ENCODE results near the gene PHF24. TPM values are rescaled to one million over a fixed set of nuclear protein-coding genes. Genes with fewer than 3 reads are reported as not detected.

Gene PHF24
- total RNA-seq, 2 experiments from 2014 or later = 0.23 to 0.30 TPM

GRCh38 chr9:35029852-35030251 is 71.8 kb downstream of the PHF24 start:
- no peak overlapping the region for H3K4me3 Mint-ChIP-seq
- no peak overlapping the region for H3K27ac Mint-ChIP-seq
- DNase-seq = no peak
- no peaks in the 10 kb centered on the region for H3K27me3 Mint-ChIP-seq
- no peaks in the 10 kb centered on the region for H3K4me1 Mint-ChIP-seq
- H3K36me3 Mint-ChIP-seq = peaks cover 1% of the 10 kb centered on the region
- no peaks in the 10 kb centered on the region for H3K9me3 Mint-ChIP-seq

Other genes with a start within 250 kb of the PHF24 start
- not detected for gene CCL21, start 248.1 kb upstream of the PHF24 start, total RNA-seq
- 1 to 10 TPM; 7.6 to 8.1 TPM for gene DNAJB5, start 31.5 kb downstream of the PHF24 start, total RNA-seq
- gene VCP, start 114.3 kb downstream of the PHF24 start, total RNA-seq = 100 to 1,000 TPM; 264 to 289 TPM
- 100 to 1,000 TPM in 1 of 2 experiments, 10 to 100 TPM in 1; 92.8 to 113 TPM for gene FANCG, start 121.7 kb downstream of the PHF24 start, total RNA-seq
- gene PIGO, start 138.3 kb downstream of the PHF24 start, total RNA-seq = 10 to 100 TPM; 24.3 to 25.4 TPM
- 100 to 1,000 TPM; 260 to 271 TPM for gene STOML2, start 144.8 kb downstream of the PHF24 start, total RNA-seq
- gene ATOSB, start 157.6 kb downstream of the PHF24 start, total RNA-seq = 1 to 10 TPM; 3.8 to 4.1 TPM
- 1 to 10 TPM; 2.5 to 3.7 TPM for gene UNC13B, start 203.7 kb downstream of the PHF24 start, total RNA-seq